Astrocyte of the hippocampus (primary cell): ENCODE measurements around the gene MFF.

Experiments used
- DNase-seq: peaks from one replicate; pipeline ENCODE4 v3.0.0; 2011; ENCODE audit warnings: low read depth, low spot score

The MFF gene, protein sequence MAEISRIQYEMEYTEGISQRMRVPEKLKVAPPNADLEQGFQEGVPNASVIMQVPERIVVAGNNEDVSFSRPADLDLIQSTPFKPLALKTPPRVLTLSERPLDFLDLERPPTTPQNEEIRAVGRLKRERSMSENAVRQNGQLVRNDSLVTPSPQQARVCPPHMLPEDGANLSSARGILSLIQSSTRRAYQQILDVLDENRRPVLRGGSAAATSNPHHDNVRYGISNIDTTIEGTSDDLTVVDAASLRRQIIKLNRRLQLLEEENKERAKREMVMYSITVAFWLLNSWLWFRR

DNA sequence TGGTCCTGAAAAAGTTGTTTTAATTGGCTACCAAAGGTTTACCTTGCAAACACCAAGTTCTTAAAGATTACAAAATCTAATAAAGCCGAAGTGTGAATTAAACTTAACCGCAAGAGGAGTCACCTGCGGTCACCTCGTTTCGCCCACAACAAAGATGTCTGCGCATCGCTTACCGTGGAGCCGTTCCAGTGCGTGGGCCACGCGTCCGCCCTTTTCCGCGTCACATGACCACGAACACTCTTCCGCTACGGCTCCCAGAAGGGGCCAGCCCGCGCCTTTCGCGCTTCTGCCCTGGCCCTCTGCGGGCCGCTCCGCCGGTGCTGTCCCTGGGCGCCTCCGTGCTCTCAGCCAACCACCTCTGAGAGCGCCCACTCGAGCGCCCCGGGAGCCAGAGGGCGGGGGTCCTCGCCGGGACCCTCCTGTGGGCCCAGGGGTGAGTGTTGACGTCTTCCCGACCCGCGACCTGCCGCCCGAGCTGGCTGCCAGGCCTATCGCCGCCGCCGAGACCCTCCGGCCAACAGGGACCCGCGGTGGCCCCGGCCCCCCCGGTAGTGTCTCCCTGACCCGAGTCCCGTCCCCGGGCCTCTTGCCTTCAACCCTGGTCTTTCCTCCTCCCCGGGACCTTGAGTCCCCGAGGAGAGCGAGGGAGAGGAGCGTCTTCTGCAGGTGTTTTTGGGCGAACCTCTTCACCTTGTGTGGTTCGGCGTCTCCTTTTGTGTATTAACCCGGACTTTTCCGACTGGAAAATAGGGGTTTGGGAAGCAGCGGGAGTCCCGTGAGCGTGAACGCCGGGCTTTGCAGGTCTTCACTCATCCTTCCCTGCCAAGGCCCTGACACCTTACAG, at the start of gene MFF:
TSS of gene MFF (plus strand) at position 257 of the 844 bp plus-strand sequence. CDS start 5,415 bp downstream, outside the sequence.
- peak; percentile 97 for DNase-seq

GRCh38 chr2:227280895-227281294, 44.2 kb upstream of the MFF start:
- DNase-seq: peak; percentile 35

DNA sequence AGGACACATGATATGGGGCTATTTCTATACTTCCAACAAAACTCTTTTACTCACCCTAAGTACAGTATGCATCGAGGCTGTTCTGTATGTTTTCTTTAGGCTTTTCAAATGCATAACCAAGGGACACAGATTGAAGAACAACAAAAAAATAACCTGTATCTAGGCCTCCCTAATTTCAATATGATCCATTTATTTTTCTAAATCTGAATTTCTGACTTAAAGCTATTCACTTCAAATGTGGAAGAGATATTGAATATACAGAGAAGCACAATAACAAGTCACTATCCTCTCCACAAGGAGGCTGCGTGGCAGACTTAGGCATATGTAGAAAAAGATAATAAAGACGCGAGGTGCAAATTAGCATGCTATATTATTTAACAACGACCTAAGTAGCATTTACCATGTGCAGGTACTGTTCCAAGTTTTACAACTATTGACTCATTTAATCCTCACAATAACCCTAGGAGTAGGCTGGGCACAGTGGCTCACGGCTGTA, 39.3 kb upstream of the MFF start:
- no peak for DNase-seq

DNA sequence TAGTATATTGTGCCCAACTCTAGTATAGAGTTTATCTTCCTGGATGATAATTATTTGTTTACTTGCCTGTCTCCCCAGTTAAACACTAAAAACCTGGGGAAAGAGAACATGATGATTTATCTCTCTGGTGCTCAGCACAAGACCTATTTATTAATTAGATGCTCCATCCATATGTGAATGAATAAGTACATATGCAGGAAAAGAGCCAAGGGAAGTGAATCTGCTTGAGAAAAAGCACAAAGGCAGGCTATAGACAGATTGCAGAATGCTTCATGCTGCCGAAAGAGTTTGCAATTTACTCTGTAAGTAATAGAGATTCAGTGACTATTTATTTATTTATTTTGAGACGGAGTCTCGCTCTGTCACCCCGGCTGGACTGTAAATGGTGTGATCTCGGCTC, 37.3 kb upstream of the MFF start:
- no peak for DNase-seq

GRCh38 chr2:227292314-227292713, 32.7 kb upstream of the MFF start:
- DNase-seq: no peak

DNA sequence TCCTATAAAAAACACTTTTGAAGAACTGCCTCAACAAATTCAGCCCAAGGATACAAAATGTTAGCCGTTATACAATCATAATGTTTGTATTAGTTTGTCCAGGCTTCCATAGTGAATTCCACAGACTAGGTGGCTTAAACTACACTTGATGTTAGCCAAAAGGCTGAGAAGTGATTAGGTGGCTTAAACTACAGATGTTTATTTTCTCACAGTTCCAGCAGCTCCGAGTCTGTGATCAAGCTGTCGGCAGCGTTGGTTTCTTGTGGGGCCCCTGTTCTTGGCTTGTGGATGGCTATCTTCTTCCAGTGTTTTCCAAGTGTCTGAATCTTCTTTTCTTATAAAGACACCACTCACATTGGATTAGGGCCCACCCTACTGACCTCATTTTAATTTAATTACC, 31.5 kb upstream of the MFF start:
- no peak for DNase-seq

DNA sequence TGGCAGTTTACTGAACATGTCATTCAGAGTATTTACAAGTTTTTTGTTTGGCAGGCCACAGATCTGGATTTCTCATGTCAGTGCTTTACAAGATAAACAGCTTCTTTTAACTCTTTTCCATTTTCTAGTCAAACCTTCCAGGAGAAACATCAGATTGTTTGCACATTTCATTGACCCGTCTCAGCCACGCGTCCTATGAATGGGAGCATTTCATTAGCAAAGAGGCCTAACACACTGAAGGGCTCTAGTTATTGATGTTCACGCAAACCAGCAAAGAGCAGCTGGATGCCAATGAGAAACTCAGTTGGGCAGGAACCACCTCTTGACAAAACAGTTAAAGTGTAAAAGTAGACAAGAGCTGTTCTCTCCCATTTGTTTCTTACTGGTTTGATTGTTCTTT, 29.2 kb upstream of the MFF start:
- no peak for DNase-seq

GRCh38 chr2:227296671-227297405, 28.2 kb upstream of the MFF start:
- no peak for DNase-seq

GRCh38 chr2:227301523-227301922, 23.5 kb upstream of the MFF start:
- DNase-seq: no peak

DNA sequence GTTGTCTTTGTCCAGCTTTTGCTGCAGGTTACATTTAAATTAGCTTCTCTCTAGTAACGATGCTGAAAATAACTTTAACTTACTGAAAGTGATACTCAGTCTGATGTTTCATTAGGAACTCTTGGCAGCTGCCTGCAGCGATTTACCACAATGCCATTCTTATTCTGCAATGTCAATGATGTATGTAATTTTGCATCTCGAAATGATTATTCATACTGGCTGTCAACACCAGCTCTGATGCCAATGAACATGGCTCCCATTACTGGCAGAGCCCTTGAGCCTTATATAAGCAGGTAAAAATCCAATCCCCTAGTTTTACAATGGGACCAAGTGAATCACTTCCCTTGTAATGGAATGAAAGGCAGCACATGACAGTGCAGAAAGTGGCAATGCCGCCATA, 16.3 kb upstream of the MFF start:
- DNase-seq: peak; percentile 49

GRCh38 chr2:227310756-227311110, 14.3 kb upstream of the MFF start:
- DNase-seq: peak; percentile 70

GRCh38 chr2:227311861-227312506, 13.1 kb upstream of the MFF start:
- no peak for DNase-seq

GRCh38 chr2:227312579-227312978, 12.5 kb upstream of the MFF start:
- no peak for DNase-seq

- DNase-seq: no peak
Measured at GRCh38 chr2:227313310-227313709, 11.7 kb upstream of the MFF start.

- DNase-seq: no peak
Measured at GRCh38 chr2:227317834-227318233, 7.2 kb upstream of the MFF start.

GRCh38 chr2:227320305-227321094, 4.6 kb upstream of the MFF start:
- DNase-seq: no peak

DNA sequence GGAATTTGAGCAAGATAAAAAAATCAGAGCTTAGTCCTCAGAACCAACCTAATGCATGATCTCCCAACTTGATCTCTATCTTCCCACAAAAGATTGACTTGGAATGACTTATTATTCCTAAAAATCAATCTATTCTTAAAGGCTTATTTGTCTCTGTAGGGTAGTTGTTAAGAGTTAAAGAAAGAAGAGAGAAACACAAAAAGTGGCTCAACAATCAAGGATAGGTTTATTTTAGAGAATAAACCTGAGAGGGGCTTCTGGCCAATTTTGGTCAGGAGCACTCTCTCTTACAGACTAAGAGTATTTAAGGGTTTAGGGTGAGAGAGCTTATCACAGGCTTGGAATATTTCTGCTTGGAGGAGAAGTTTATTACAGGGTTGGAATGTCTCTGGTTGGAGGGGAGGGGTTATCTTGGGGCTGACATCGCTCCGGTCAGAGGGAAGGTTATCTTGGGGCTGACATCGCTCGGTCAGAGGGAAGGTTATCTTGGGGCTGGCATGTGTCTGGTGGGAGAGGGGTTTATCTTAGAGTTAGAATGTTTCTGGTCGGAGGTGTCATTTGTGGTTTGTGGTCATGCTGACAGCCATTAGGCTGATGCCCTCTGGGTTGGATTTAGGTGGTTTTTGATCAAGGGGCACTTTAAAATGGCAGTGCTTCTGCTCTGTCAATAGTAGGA, 2.4 kb upstream of the MFF start:
- DNase-seq: no peak

DNA sequence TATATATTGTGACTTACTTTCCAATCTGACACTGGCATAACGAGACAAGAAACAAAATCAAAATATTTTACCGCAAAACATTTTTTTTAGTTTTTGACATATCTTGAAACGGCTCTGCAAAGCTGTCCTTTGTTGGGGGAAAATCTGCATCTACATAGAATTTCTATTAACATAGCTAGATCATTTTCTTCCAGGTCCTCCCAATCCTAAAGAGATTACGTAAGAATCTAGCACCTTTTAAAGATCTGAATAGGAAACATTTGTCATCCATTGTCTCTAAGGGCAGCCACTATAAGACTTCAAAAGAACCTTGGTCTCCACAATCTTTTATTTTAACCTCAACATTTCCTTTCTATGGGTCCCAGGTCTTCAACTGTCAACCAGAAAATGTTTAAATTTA, 1.2 kb upstream of the MFF start:
- DNase-seq: no peak

- no peak for DNase-seq
Measured at GRCh38 chr2:227324642-227324994, 433 bp upstream of the MFF start.

DNA sequence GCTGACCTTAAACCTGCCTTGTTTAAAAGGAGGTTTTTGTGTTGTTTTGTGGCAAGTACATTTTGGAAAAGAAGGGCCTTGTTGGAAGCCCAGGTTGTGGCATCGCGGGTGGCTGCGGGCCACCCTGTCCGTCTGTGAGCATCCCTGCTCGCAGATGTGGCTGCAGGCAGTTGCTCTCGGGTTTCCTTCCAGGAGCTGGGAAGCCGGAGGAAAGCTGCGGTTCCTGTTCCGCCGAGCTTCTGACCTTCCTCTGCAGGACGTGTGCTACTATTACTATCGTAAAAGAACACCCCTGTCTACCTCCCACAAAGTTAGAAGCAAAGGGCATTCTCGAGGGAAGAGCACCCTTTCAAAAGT, 766 bp downstream of the MFF start:
- DNase-seq: peak; percentile 62

- no peak for DNase-seq
Measured at GRCh38 chr2:227326783-227327182, 1.7 kb downstream of the MFF start.
